T47D (cell line): ENCODE measurements around the gene CCT3.
A peak's percentile ranks its signal among the peaks of the same experiment; 100 is the strongest.
"Not testable (repeated sequence)": the region's sequence is repeated elsewhere in the genome, so short reads cannot be mapped to it uniquely, and the experiment has no call there.

Experiments
- DNase-seq, 2 experiments: peaks; one replicate each; pipeline versions ENCODE4 v3.0.0 to v3.0.0-alpha.2; 2011 to 2012; ENCODE audit warnings: low read depth in 1 of 2, low spot score in 1 of 2
- JUND ChIP-seq: IDR thresholded peaks from 2 replicates; pipeline ENCODE4 v1.6.1; 2012; ENCODE audit warnings: low read depth
- in situ Hi-C: cut with HindIII; loops from 2 replicates; pipeline ENCODE4 v1.10.0; 2016; ENCODE audit warnings: low sequenced_read_pairs, low pct_unique_long_range_greater_than_20kb

Gene CCT3

GRCh38 chr1:156376958-156377919 lies 39.1 kb upstream of the CCT3 start:
- no peak for TF ChIP-seq JUND
- in situ Hi-C loops, result no loop called here
- DNase-seq, result no peak

GRCh38 chr1:156376146-156376545 lies 38.1 kb upstream of the CCT3 start:
- in situ Hi-C loops, result no loop called here
- no peak for TF ChIP-seq JUND
- no peak for DNase-seq

GRCh38 chr1:156373546-156373945 lies 35.5 kb upstream of the CCT3 start:
- in situ Hi-C loops, result no loop called here
- no peak for TF ChIP-seq JUND
- DNase-seq, result no peak

GRCh38 chr1:156372876-156373275 lies 34.8 kb upstream of the CCT3 start:
- no peak for DNase-seq
- in situ Hi-C loops, result no loop called here
- no peak for TF ChIP-seq JUND

GRCh38 chr1:156372265-156372586 lies 34.1 kb upstream of the CCT3 start:
- TF ChIP-seq JUND, result no peak
- DNase-seq, result no peak
- in situ Hi-C loops, result no loop called here

- no peak for TF ChIP-seq JUND
- in situ Hi-C loops, result no loop called here
- no peak for DNase-seq
Observed at GRCh38 chr1:156371553-156372264, 33.6 kb upstream of the CCT3 start.

GRCh38 chr1:156369685-156370286 lies 31.7 kb upstream of the CCT3 start:
- in situ Hi-C loops, DNase-seq: not testable (repeated sequence)

- DNase-seq, result peak; percentile 69 to 80
- in situ Hi-C loops, result no loop called here
- TF ChIP-seq JUND, result no peak
Observed at GRCh38 chr1:156368889-156369684, 31.0 kb upstream of the CCT3 start, which contains the start of gene RHBG. Gene RHBG (plus strand): TSS chr1:156369211. CDS start chr1:156369250, 39 bp downstream.

GRCh38 chr1:156368157-156368658 lies 30.1 kb upstream of the CCT3 start:
- TF ChIP-seq JUND, result no peak
- DNase-seq, result no peak
- in situ Hi-C loops, result no loop called here

GRCh38 chr1:156367383-156368156 lies 29.5 kb upstream of the CCT3 start:
- no peak for DNase-seq
- no peak for TF ChIP-seq JUND
- in situ Hi-C loops, result no loop called here

GRCh38 chr1:156366378-156367166 lies 28.5 kb upstream of the CCT3 start:
- no peak for TF ChIP-seq JUND
- in situ Hi-C loops, result no loop called here
- no peak for DNase-seq
